Upper lobe of left lung (tissue), 4 donors: ENCODE results near the gene RNU1-1.
"Not testable (repeated sequence)": the region's sequence is repeated elsewhere in the genome, so short reads cannot be mapped to it uniquely, and the experiment has no call there.

Experiments used
- POLR2A ChIP-seq, 4 donors: fragments of 450-650 bp; IDR thresholded peaks; one replicate each; pipeline ENCODE4 v1.5.1; 2016 to 2017; ENCODE audit warnings: antibody characterized with exemption in 4 of 4, mild to moderate bottlenecking in 2 of 4
- TF ChIP-seq, protein P1 (sequence below), 6 experiments: fragments of 450-650 bp in 4 of 6; fragments of 200-600 bp in 2 of 6; sonication (generic) in 2 of 6; IDR thresholded peaks; one replicate each; pipeline ENCODE4 v1.5.1; 2016 to 2019; ENCODE audit warnings: antibody characterized with exemption in 6 of 6

GRCh38 chr1:16514107-16515055 lies at the start of gene RNU1-1:
- TF ChIP-seq, protein P1, sequence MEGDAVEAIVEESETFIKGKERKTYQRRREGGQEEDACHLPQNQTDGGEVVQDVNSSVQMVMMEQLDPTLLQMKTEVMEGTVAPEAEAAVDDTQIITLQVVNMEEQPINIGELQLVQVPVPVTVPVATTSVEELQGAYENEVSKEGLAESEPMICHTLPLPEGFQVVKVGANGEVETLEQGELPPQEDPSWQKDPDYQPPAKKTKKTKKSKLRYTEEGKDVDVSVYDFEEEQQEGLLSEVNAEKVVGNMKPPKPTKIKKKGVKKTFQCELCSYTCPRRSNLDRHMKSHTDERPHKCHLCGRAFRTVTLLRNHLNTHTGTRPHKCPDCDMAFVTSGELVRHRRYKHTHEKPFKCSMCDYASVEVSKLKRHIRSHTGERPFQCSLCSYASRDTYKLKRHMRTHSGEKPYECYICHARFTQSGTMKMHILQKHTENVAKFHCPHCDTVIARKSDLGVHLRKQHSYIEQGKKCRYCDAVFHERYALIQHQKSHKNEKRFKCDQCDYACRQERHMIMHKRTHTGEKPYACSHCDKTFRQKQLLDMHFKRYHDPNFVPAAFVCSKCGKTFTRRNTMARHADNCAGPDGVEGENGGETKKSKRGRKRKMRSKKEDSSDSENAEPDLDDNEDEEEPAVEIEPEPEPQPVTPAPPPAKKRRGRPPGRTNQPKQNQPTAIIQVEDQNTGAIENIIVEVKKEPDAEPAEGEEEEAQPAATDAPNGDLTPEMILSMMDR (IDR thresholded peaks at IDR 0.05), result not testable (repeated sequence)
- TF ChIP-seq POLR2A (IDR thresholded peaks at IDR 0.05), result peak in 1 of 4 donors; percentile 49
